NCI-H2196 treated with DMSO at 0.1 percent for 48 hours (cell line): Measurements from ENCODE around the gene ACOX3.
"Not testable (repeated sequence)": the region's sequence is repeated elsewhere in the genome, so short reads cannot be mapped to it uniquely, and the experiment has no call there.

Experiments
- DNase-seq: peaks from one replicate; lab custom pipeline; 2025; ENCODE audit not compliant: unreplicated experiment; lab: John Stamatoyannopoulos, UW

The ACOX3 gene

GRCh38 chr4:8407756-8408155 lies 32.8 kb downstream of the ACOX3 start:
- no peak for DNase-seq

- DNase-seq = no peak
Observed at GRCh38 chr4:8407316-8407715, 33.2 kb downstream of the ACOX3 start.

GRCh38 chr4:8406887-8407286 lies 33.6 kb downstream of the ACOX3 start:
- not testable (repeated sequence) for DNase-seq

GRCh38 chr4:8405516-8405875 lies 35.0 kb downstream of the ACOX3 start:
- no peak for DNase-seq

- no peak for DNase-seq
Observed at GRCh38 chr4:8404791-8405515, 35.6 kb downstream of the ACOX3 start.

GRCh38 chr4:8403976-8404375 lies 36.5 kb downstream of the ACOX3 start:
- no peak for DNase-seq

- peak; percentile 66 for DNase-seq
Observed at GRCh38 chr4:8403173-8403753, 37.3 kb downstream of the ACOX3 start.

- DNase-seq = no peak
Observed at GRCh38 chr4:8402640-8403039, 37.9 kb downstream of the ACOX3 start.

- DNase-seq = no peak
Observed at GRCh38 chr4:8402181-8402597, 38.3 kb downstream of the ACOX3 start.

- DNase-seq = no peak
Observed at GRCh38 chr4:8401665-8402064, 38.9 kb downstream of the ACOX3 start.

GRCh38 chr4:8400632-8401325 lies 39.7 kb downstream of the ACOX3 start:
- DNase-seq = no peak

- no peak for DNase-seq
Observed at GRCh38 chr4:8399298-8399697, 41.2 kb downstream of the ACOX3 start.

GRCh38 chr4:8398347-8398746 lies 42.2 kb downstream of the ACOX3 start:
- no peak for DNase-seq

GRCh38 chr4:8396762-8397406 lies 43.6 kb downstream of the ACOX3 start:
- no peak for DNase-seq

- no peak for DNase-seq
Observed at GRCh38 chr4:8395504-8396296, 44.8 kb downstream of the ACOX3 start.

GRCh38 chr4:8394806-8395205 lies 45.7 kb downstream of the ACOX3 start:
- no peak for DNase-seq

GRCh38 chr4:8394061-8394519 lies 46.4 kb downstream of the ACOX3 start:
- no peak for DNase-seq

GRCh38 chr4:8393593-8394038 lies 46.9 kb downstream of the ACOX3 start:
- DNase-seq = no peak

GRCh38 chr4:8392591-8393190 lies 47.8 kb downstream of the ACOX3 start:
- DNase-seq = no peak

GRCh38 chr4:8391972-8392371 lies 48.6 kb downstream of the ACOX3 start:
- no peak for DNase-seq
